Activated T-helper 1 cell treated with anti-CD3 and anti-CD28 coated beads, Interleukin-12 subunit alpha, Interleukin-12 subunit beta, Interleukin-2, Interleukin-4 antibody, amounts not matched to agents 30 ng/mL and 10 ng/mL and 1 ng/mL, durations not matched to agents 14 hours and 24 hours and 36 hours (primary cell): ENCODE results near the gene G3BP2. TPM values are rescaled to one million over a fixed set of nuclear protein-coding genes. Genes with fewer than 3 reads are reported as not detected.

Source experiments
- DNase-seq: peaks from one replicate; pipeline ENCODE4 v3.0.0; 2021; ENCODE audit warnings: low spot score
- H3K27ac Mint-ChIP-seq: one replicate; pipeline ENCODE4 v1.8.0; 2021; ENCODE audit warnings: mild to moderate bottlenecking, mixed read lengths
- H3K27me3 Mint-ChIP-seq: one replicate; pipeline ENCODE4 v1.8.0; 2022; ENCODE audit warnings: mild to moderate bottlenecking, moderate library complexity, mixed read lengths; ENCODE audit not compliant: insufficient read depth
- H3K36me3 Mint-ChIP-seq: one replicate; pipeline ENCODE4 v1.8.0; 2021; ENCODE audit warnings: low read depth, mixed read lengths
- H3K4me1 Mint-ChIP-seq: one replicate; pipeline ENCODE4 v1.8.0; 2021; ENCODE audit warnings: low read depth, mixed read lengths
- H3K4me3 Mint-ChIP-seq: one replicate; pipeline ENCODE4 v1.8.0; 2021; ENCODE audit warnings: mild to moderate bottlenecking, moderate library complexity, mixed read lengths
- H3K9me3 Mint-ChIP-seq: one replicate; pipeline ENCODE4 v1.8.0; 2021; ENCODE audit warnings: mixed read lengths
- intact Hi-C: fragments of 100-400 bp; cut with micrococcal nuclease; formaldehyde crosslinking; loops from one replicate; pipeline ENCODE4 v1.15.1; 2024
- total RNA-seq: library from RNA; stranded (reverse); gene quantifications from 2 replicates; pipeline ENCODE4 v1.2.3, GENCODE V29; 2022

Gene G3BP2
- total RNA-seq, 1 donor from 2014 or later: 143 TPM

GRCh38 chr4:75630174-75630936 is 42.9 kb downstream of the G3BP2 start, which contains the start of gene CDKL2:
CDKL2 (minus strand) TSS chr4:75630528; CDS start chr4:75625988, 4,540 bp downstream.
- Mint-ChIP-seq H3K4me3 (peak within 1 kb of the TSS; percentile 86), H3K4me1 (peaks cover 20% of the 10 kb centered on the region), H3K36me3 (peaks cover 3% of the 10 kb centered on the region), H3K9me3 (no peaks in the 10 kb centered on the region), H3K27me3 (peaks cover 11% of the 10 kb centered on the region), H3K27ac (peak within 1 kb of the TSS; percentile 40)
- peak; percentile 89 for DNase-seq
- intact Hi-C loops: loop anchor here (1.0 to 10.0 kb wide), 7 partner anchors 25 to 427 kb away; partner anchors contain the start of genes G3BP2, NAAA, RCHY1 and THAP6

GRCh38 chr4:75629239-75629638 is 44.0 kb downstream of the G3BP2 start:
- no peak for DNase-seq
- Mint-ChIP-seq H3K36me3 (peaks cover 3% of the 10 kb centered on the region), H3K27me3 (peaks cover 10% of the 10 kb centered on the region), H3K9me3 (no peaks in the 10 kb centered on the region), H3K27ac (no peak overlapping the region), H3K4me1 (peaks cover 20% of the 10 kb centered on the region), H3K4me3 (no peak overlapping the region)
- intact Hi-C loops: no loop called here

DNA sequence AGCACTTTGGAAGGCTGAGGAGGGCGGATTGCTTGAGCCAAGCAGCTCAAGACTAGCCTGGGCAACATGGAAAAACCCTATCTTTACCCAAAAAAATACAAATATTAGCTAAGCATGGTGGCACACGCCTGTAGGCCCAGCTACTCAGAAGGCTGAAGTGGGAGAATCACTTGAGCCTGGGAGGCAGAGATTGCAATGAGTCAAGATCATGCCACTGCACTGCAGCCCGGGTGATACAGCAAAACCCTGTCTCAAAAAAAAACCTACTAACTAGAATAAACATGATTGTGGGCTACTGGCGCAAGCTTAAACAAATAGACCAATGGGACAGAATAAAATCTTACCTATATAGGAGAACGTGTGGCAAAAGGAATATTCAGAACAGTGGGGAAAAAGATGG is 50.2 kb downstream of the G3BP2 start:
- no peaks in the 10 kb centered on the region for H3K9me3 Mint-ChIP-seq

GRCh38 chr4:75621715-75622114 is 51.5 kb downstream of the G3BP2 start:
- H3K4me3 Mint-ChIP-seq: no peak overlapping the region
- H3K27ac Mint-ChIP-seq: no peak overlapping the region
- no peaks in the 10 kb centered on the region for H3K9me3 Mint-ChIP-seq
- H3K36me3 Mint-ChIP-seq: no peaks in the 10 kb centered on the region
- no peak for DNase-seq
- intact Hi-C loops: no loop called here
- H3K4me1 Mint-ChIP-seq: no peaks in the 10 kb centered on the region
- H3K27me3 Mint-ChIP-seq: peaks cover 8% of the 10 kb centered on the region

More for the DNA sequence above, 50.2 kb downstream of the G3BP2 start:
- Mint-ChIP-seq H3K36me3 (no peaks in the 10 kb centered on the region), H3K27me3 (peaks cover 5% of the 10 kb centered on the region), H3K4me1 (no peaks in the 10 kb centered on the region), H3K4me3 (no peak overlapping the region), H3K27ac (no peak overlapping the region)
- DNase-seq: no peak
- intact Hi-C loops: no loop called here

- Mint-ChIP-seq H3K27me3 (peaks cover 3% of the 10 kb centered on the region), H3K9me3 (peaks cover 4% of the 10 kb centered on the region), H3K36me3 (no peaks in the 10 kb centered on the region), H3K4me1 (peaks cover 6% of the 10 kb centered on the region), H3K4me3 (no peak overlapping the region), H3K27ac (no peak overlapping the region)
- no peak for DNase-seq
- intact Hi-C loops: no loop called here
These were observed 60.9 kb downstream of the G3BP2 start for GRCh38 chr4:75612306-75612705.

- intact Hi-C loops: no loop called here
- Mint-ChIP-seq H3K4me1 (no peaks in the 10 kb centered on the region), H3K36me3 (no peaks in the 10 kb centered on the region), H3K27ac (no peak overlapping the region), H3K27me3 (peaks cover 5% of the 10 kb centered on the region), H3K4me3 (no peak overlapping the region), H3K9me3 (no peaks in the 10 kb centered on the region)
- DNase-seq: no peak
These were observed 67.3 kb downstream of the G3BP2 start for GRCh38 chr4:75605928-75606327.

DNA sequence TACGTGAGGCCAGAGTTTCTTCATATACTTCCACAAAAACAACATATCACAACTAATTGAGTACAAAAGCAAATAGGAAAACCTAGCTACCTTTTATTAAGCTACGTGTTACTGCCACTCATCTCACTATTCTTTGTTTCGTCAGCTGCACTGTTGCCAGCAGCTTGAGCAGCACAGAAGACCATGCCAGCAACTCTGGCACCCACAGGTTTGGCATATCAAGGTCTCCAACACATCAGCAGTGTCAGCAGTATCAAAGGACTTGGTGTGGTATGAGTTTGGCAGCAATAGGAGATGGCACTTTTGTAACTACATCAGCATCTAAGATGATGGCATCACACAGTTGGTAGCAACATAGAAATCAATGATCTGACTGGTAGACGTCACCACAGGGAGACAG is 73.6 kb downstream of the G3BP2 start:
- no peak for DNase-seq
- Mint-ChIP-seq H3K36me3 (no peaks in the 10 kb centered on the region), H3K9me3 (no peaks in the 10 kb centered on the region), H3K4me1 (no peaks in the 10 kb centered on the region), H3K27me3 (peaks cover 7% of the 10 kb centered on the region), H3K27ac (no peak overlapping the region), H3K4me3 (no peak overlapping the region)
- intact Hi-C loops: no loop called here

DNA sequence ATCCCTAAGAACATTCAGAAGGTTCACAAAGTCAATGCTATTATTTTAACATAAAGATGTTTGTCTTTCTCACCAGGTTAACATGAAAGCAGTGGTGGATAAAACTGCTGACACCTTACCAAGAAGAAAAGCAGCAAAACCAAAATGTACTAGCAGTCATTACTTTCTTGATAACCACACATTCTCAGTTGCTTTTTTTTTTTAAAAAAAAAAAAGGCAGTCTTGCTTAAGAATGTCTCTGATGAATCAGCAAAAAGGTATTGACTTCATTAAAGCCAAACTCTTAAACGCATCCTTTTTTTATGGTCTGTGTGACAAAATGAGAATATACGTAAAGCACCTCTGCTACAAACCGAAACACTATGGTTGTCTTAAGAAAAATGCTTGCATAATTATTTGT is 74.8 kb downstream of the G3BP2 start:
- Mint-ChIP-seq H3K27ac (no peak overlapping the region), H3K4me1 (no peaks in the 10 kb centered on the region), H3K9me3 (no peaks in the 10 kb centered on the region), H3K27me3 (peaks cover 5% of the 10 kb centered on the region), H3K4me3 (no peak overlapping the region), H3K36me3 (no peaks in the 10 kb centered on the region)
- intact Hi-C loops: no loop called here
- no peak for DNase-seq

- peaks cover 5% of the 10 kb centered on the region for H3K27me3 Mint-ChIP-seq
- H3K9me3 Mint-ChIP-seq: no peaks in the 10 kb centered on the region
- no peaks in the 10 kb centered on the region for H3K36me3 Mint-ChIP-seq
- no peak overlapping the region for H3K27ac Mint-ChIP-seq
- H3K4me3 Mint-ChIP-seq: no peak overlapping the region
- H3K4me1 Mint-ChIP-seq: no peaks in the 10 kb centered on the region
- DNase-seq: no peak
- intact Hi-C loops: no loop called here
These were observed 77.2 kb downstream of the G3BP2 start for GRCh38 chr4:75596061-75596460.

DNA sequence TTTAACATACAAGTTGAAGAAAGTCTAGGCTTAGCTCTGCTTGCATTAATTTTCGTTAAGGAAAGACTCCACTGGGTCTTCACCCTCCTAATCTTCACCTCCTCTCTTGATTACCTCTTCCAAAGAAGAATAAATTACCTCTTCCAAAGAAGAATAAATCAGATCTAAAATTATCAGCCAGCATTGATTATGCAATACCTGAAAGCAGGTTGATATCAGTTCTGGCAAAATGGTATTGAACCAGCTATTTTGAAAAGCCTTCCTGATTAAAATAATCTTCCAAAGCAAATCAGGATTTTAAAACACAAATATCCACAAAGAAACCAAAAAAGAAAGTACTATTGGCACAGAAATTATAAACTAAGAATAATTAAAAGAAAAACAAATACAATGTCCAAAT is 79.8 kb downstream of the G3BP2 start:
- Mint-ChIP-seq H3K27ac (no peak overlapping the region), H3K36me3 (no peaks in the 10 kb centered on the region), H3K4me1 (no peaks in the 10 kb centered on the region), H3K9me3 (no peaks in the 10 kb centered on the region), H3K4me3 (no peak overlapping the region), H3K27me3 (peaks cover 2% of the 10 kb centered on the region)
- intact Hi-C loops: no loop called here
- no peak for DNase-seq

Other genes starting within 250 kb of the G3BP2 start
- 25.0 and 25.6 TPM in 2 replicates for gene RCHY1, start 159.0 kb downstream of the G3BP2 start, total RNA-seq
- 16.3 and 17.3 TPM in 2 replicates for gene THAP6, start 158.9 kb downstream of the G3BP2 start, total RNA-seq
- gene ODAPH, start 117.3 kb downstream of the G3BP2 start, total RNA-seq: 0.54 and 1.4 TPM in 2 replicates
- 0.16 and 0.22 TPM in 2 replicates for gene CDKL2, start 42.9 kb downstream of the G3BP2 start, total RNA-seq
- gene USO1, start 51.2 kb upstream of the G3BP2 start, total RNA-seq: 44.5 and 48.6 TPM in 2 replicates
- gene PPEF2, start 229.0 kb upstream of the G3BP2 start, total RNA-seq: not detected in 2 replicates